HG02588 (cell line): ENCODE measurements around the gene NRXN3.

Experiments used
- ATAC-seq: cut with Tn5 transposase; IDR thresholded peaks from one replicate; pipeline ENCODE4 v1.9.1; 2021; ENCODE audit warnings: mild to moderate bottlenecking, moderate library complexity; ENCODE audit not compliant: unreplicated experiment

Gene NRXN3

GRCh38 chr14:78319406-78319805 is 149.2 kb downstream of the NRXN3 start:
- no peak for ATAC-seq

GRCh38 chr14:78319887-78320635 is 149.9 kb downstream of the NRXN3 start:
- ATAC-seq = no peak

- no peak for ATAC-seq
Observed at GRCh38 chr14:78324353-78324752, 154.2 kb downstream of the NRXN3 start.

GRCh38 chr14:78325911-78326310 is 155.7 kb downstream of the NRXN3 start:
- ATAC-seq = no peak

GRCh38 chr14:78327426-78328221 is 157.5 kb downstream of the NRXN3 start:
- ATAC-seq = no peak

- no peak for ATAC-seq
Observed at GRCh38 chr14:78329371-78329770, 159.2 kb downstream of the NRXN3 start.

GRCh38 chr14:78335531-78335930 is 165.4 kb downstream of the NRXN3 start:
- ATAC-seq = no peak

GRCh38 chr14:78340250-78340649 is 170.1 kb downstream of the NRXN3 start:
- no peak for ATAC-seq

GRCh38 chr14:78341827-78342389 is 171.7 kb downstream of the NRXN3 start:
- ATAC-seq = no peak

- ATAC-seq = no peak
Observed at GRCh38 chr14:78342879-78343278, 172.7 kb downstream of the NRXN3 start.

GRCh38 chr14:78344290-78344689 is 174.1 kb downstream of the NRXN3 start:
- ATAC-seq = no peak

- ATAC-seq = no peak
Observed at GRCh38 chr14:78345131-78345744, 175.1 kb downstream of the NRXN3 start.

- no peak for ATAC-seq
Observed at GRCh38 chr14:78346747-78347146, 176.6 kb downstream of the NRXN3 start.

- no peak for ATAC-seq
Observed at GRCh38 chr14:78355109-78355508, 184.9 kb downstream of the NRXN3 start.

GRCh38 chr14:78356391-78356790 is 186.2 kb downstream of the NRXN3 start:
- ATAC-seq = no peak

GRCh38 chr14:78358591-78358990 is 188.4 kb downstream of the NRXN3 start:
- no peak for ATAC-seq

GRCh38 chr14:78359581-78359980 is 189.4 kb downstream of the NRXN3 start:
- ATAC-seq = no peak

GRCh38 chr14:78363008-78363407 is 192.8 kb downstream of the NRXN3 start:
- ATAC-seq = no peak

- ATAC-seq = no peak
Observed at GRCh38 chr14:78367355-78367754, 197.2 kb downstream of the NRXN3 start.

GRCh38 chr14:78383060-78383459 is 212.9 kb downstream of the NRXN3 start:
- no peak for ATAC-seq

GRCh38 chr14:78398216-78398615 is 228.0 kb downstream of the NRXN3 start:
- no peak for ATAC-seq
